Uterus (tissue), 2 donors: ENCODE results near the gene DYRK3.

Source experiments
- POLR2A ChIP-seq, 2 donors: fragments of 450-650 bp; IDR thresholded peaks; one replicate each; pipeline ENCODE4 v1.6.1; 2016; ENCODE audit warnings: antibody characterized with exemption in 2 of 2, mild to moderate bottlenecking in 1 of 2, moderate library complexity in 1 of 2
- TF ChIP-seq, protein P1 (sequence below), 4 experiments: fragments of 200-600 bp in 2 of 4; fragments of 450-650 bp in 2 of 4; sonication (generic) in 2 of 4; IDR thresholded peaks; one replicate each; pipeline ENCODE4 v1.5.1; 2016 to 2019; ENCODE audit warnings: antibody characterized with exemption in 4 of 4, mild to moderate bottlenecking in 2 of 4, moderate library complexity in 1 of 4

DNA sequence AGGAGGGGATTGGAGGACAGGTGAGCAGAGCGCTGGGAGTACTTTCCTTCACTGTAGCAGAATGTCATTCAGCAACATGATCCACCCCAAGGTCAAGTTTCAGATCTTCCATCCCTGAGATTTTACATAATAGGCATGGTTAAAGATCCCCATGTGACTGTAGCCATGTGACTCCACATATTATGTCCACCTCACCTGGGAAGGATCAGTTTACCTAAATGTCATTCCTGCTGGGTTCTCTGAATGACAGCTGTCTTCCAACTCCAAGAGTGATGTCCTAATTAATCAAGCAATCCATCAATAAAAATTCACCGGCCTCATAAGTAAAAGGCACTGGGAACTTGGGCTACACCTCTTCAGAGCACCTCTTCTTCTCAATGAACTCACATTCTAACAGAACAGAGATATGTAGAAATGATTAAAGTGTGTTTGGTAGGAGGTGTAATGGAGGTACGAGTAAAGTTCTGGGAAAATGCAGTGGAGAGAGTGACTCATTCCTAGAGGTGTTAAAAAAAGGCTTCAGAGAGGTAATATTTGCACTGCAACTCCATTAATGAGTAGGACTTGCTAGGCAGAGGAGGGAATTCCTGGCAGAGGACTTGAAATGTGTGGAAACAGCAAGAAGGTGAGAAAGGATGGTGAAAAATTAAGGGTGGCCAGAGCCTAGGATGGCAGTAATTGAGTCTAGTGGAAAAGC is 27.2 kb downstream of the DYRK3 start:
- TF ChIP-seq, protein P1, sequence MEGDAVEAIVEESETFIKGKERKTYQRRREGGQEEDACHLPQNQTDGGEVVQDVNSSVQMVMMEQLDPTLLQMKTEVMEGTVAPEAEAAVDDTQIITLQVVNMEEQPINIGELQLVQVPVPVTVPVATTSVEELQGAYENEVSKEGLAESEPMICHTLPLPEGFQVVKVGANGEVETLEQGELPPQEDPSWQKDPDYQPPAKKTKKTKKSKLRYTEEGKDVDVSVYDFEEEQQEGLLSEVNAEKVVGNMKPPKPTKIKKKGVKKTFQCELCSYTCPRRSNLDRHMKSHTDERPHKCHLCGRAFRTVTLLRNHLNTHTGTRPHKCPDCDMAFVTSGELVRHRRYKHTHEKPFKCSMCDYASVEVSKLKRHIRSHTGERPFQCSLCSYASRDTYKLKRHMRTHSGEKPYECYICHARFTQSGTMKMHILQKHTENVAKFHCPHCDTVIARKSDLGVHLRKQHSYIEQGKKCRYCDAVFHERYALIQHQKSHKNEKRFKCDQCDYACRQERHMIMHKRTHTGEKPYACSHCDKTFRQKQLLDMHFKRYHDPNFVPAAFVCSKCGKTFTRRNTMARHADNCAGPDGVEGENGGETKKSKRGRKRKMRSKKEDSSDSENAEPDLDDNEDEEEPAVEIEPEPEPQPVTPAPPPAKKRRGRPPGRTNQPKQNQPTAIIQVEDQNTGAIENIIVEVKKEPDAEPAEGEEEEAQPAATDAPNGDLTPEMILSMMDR (IDR thresholded peaks at IDR 0.05), result no peak
- TF ChIP-seq POLR2A (IDR thresholded peaks at IDR 0.05), result no peak
